K562 (cell line): ENCODE data around the gene FAM50A. TPM values are rescaled to one million over a fixed set of nuclear protein-coding genes. Genes with fewer than 3 reads are reported as not detected.
A peak's percentile ranks its signal among the peaks of the same experiment; 100 is the strongest.

Experiments used
- GABPB2 ChIP-seq: fragments of 250-450 bp; sonication (Bioruptor Pico); conservative IDR thresholded peaks from 2 replicates; pipeline ENCODE4 v1.5.1; 2021; ENCODE audit warnings: mild to moderate bottlenecking
- HDAC8 ChIP-seq: fragments of 450-650 bp; IDR thresholded peaks from 2 replicates; pipeline ENCODE4 v1.6.1; 2016; ENCODE audit warnings: mild to moderate bottlenecking, missing genetic modification characterization, moderate library complexity, missing compliant biosample characterization
- HEY1 ChIP-seq: fragments of 250-450 bp; sonication (Bioruptor Pico); IDR thresholded peaks from 2 replicates; pipeline ENCODE4 v1.5.0; 2020; ENCODE audit warnings: mild to moderate bottlenecking, moderate library complexity, borderline replicate concordance
- NFXL1 ChIP-seq: fragments of 450-650 bp; formaldehyde crosslinking; IDR thresholded peaks from 2 replicates; pipeline ENCODE4 v1.4.0; 2021; ENCODE audit warnings: mild to moderate bottlenecking
- NFYB ChIP-seq: IDR thresholded peaks from 2 replicates; pipeline ENCODE4 v1.6.1; 2011; ENCODE audit warnings: mild to moderate bottlenecking, moderate library complexity; ENCODE audit not compliant: insufficient read length; ENCODE audit errors: extremely low read depth
- PHF20 ChIP-seq: fragments of 450-650 bp; IDR thresholded peaks from 2 replicates; pipeline ENCODE4 v1.6.1; 2018; ENCODE audit not compliant: partially characterized antibody
- ZBED1 ChIP-seq: IDR thresholded peaks from 2 replicates; pipeline ENCODE4 v1.6.1; 2014
- polyA plus RNA-seq, 8 experiments: library from polyadenylated mRNA; depleted of rRNA in 4 of 8; stranded (reverse) in 5 of 8; unstranded in 3 of 8; fragments of >200 nt; fragmentation: Nextera tagmentation in 2 of 8; fragmentation: Illumina TruSeq in 1 of 8; extraction: Ambion mirVana in 2 of 8; extraction: Trizol in 1 of 8; gene quantifications; 2 replicates each; pipeline versions ENCODE4 v1.2.1 to v1.2.3, GENCODE V29; 2011 to 2014; ENCODE audit warnings: inconsistent platforms in 1 of 8, missing spikeins in 1 of 8
- total RNA-seq, 7 experiments: library from RNA; depleted of rRNA in 6 of 7; stranded (reverse); fragments of >200 nt in 6 of 7; fragmentation: Illumina TruSeq in 2 of 7; extraction: Trizol in 2 of 7; gene quantifications; 2 replicates each; pipeline versions ENCODE4 v1.2.1 to v1.2.3, GENCODE V29; 2011 to 2021; ENCODE audit warnings: low replicate concordance in 1 of 7
- TF ChIP-seq, protein P1 (sequence below): fragments of 250-450 bp; sonication (Bioruptor Pico); IDR thresholded peaks from 2 replicates; pipeline ENCODE4 v1.4.0; 2020; ENCODE audit warnings: mild to moderate bottlenecking, moderate library complexity
- TF ChIP-seq, protein P2 (sequence below): fragments of 250-450 bp; sonication (Bioruptor Pico); IDR thresholded peaks from 2 replicates; pipeline ENCODE4 v1.5.1; 2021; ENCODE audit warnings: mild to moderate bottlenecking
- TF ChIP-seq, protein P3 (sequence below): fragments of 450-650 bp; IDR thresholded peaks from 2 replicates; pipeline ENCODE4 v1.7.0; 2016; ENCODE audit warnings: borderline replicate concordance
- TF ChIP-seq, protein P4 (sequence below), 2 experiments: fragments of 450-650 bp in 1 of 2; IDR thresholded peaks; 2 replicates each; pipeline ENCODE4 v1.6.1; 2011 to 2017; ENCODE audit warnings: low read depth in 2 of 2, antibody characterized with exemption in 1 of 2, borderline replicate concordance in 1 of 2, low read length in 1 of 2, mild to moderate bottlenecking in 1 of 2, mixed read lengths in 1 of 2; ENCODE audit not compliant: control insufficient read depth in 1 of 2
- TF ChIP-seq, protein P5 (sequence below): sonication (generic); formaldehyde crosslinking; IDR thresholded peaks from 2 replicates; pipeline ENCODE4 v1.8.0; 2022; ENCODE audit warnings: missing genetic modification reagents, mild to moderate bottlenecking, moderate library complexity, borderline replicate concordance
- TF ChIP-seq, protein P6 (sequence below): fragments of 450-650 bp; formaldehyde crosslinking; IDR thresholded peaks from 2 replicates; pipeline ENCODE4 v1.4.0; 2022; ENCODE audit warnings: mild to moderate bottlenecking, moderate library complexity

The FAM50A gene
- total and polyA plus RNA-seq, 9 of the 15 experiments (the other 6 are each of a cell fraction or from before 2014, with no cell fraction given) = 4.4 to 114 (median 67.3) TPM

DNA sequence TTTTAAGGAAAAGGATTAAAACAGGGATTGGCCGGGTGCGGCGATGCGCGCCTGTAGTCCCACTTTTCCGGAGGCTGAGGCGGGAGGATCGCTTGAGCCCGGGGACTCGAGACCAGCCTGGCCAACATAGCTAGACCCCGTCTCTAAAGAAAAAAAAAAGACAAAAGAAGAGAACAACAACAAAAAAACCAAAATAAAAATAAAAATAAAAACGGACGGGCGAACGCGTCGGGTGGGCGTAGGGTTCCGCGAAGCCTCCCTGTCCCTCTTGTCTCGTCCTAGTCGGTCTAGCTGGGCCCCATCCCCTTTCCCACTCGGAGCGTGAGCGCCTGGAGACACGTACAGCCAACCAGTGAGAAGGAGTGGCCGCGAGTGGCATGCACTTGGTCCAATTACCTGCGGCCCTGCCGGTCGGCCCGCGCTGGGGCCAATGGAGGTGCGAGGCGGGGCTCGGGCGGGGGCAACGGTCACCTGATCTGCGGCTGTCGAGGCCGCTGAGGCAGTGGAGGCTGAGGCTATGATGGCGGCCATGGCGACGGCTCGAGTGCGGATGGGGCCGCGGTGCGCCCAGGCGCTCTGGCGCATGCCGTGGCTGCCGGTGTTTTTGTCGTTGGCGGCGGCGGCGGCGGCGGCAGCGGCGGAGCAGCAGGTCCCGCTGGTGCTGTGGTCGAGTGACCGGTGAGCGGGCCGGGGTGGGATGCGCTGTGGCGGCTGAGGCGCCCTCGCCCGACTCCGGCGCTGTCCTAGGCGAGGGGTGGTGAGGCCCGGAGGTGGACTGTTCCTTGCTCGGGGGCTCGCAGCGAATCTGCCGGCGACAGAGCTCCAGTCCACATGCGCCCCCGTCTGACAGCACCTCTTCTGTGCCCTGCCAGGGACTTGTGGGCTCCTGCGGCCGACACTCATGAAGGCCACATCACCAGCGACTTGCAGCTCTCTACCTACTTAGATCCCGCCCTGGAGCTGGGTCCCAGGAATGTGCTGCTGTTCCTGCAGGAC lies 15.5 kb upstream of the FAM50A start, which contains the start of gene ATP6AP1 (continued):
- TF ChIP-seq NFXL1 (CRISPR knock-in tag) = no peak
- TF ChIP-seq, protein P1, sequence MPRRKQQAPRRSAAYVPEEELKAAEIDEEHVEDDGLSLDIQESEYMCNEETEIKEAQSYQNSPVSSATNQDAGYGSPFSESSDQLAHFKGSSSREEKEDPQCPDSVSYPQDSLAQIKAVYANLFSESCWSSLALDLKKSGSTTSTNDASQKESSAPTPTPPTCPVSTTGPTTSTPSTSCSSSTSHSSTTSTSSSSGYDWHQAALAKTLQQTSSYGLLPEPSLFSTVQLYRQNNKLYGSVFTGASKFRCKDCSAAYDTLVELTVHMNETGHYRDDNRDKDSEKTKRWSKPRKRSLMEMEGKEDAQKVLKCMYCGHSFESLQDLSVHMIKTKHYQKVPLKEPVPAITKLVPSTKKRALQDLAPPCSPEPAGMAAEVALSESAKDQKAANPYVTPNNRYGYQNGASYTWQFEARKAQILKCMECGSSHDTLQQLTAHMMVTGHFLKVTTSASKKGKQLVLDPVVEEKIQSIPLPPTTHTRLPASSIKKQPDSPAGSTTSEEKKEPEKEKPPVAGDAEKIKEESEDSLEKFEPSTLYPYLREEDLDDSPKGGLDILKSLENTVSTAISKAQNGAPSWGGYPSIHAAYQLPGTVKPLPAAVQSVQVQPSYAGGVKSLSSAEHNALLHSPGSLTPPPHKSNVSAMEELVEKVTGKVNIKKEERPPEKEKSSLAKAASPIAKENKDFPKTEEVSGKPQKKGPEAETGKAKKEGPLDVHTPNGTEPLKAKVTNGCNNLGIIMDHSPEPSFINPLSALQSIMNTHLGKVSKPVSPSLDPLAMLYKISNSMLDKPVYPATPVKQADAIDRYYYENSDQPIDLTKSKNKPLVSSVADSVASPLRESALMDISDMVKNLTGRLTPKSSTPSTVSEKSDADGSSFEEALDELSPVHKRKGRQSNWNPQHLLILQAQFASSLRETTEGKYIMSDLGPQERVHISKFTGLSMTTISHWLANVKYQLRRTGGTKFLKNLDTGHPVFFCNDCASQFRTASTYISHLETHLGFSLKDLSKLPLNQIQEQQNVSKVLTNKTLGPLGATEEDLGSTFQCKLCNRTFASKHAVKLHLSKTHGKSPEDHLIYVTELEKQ (CRISPR knock-in tag) = no peak
- peak; percentile 65 for TF ChIP-seq PHF20
- peak; percentile 89 for TF ChIP-seq NFYB
- TF ChIP-seq, protein P2, sequence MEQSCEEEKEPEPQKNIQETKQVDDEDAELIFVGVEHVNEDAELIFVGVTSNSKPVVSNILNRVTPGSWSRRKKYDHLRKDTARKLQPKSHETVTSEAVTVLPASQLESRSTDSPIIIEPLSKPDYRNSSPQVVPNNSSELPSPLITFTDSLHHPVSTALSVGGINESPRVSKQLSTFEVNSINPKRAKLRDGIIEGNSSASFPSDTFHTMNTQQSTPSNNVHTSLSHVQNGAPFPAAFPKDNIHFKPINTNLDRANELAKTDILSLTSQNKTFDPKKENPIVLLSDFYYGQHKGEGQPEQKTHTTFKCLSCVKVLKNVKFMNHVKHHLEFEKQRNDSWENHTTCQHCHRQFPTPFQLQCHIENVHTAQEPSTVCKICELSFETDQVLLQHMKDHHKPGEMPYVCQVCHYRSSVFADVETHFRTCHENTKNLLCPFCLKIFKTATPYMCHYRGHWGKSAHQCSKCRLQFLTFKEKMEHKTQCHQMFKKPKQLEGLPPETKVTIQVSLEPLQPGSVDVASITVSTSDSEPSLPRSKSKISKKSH (CRISPR knock-in tag) = no peak
- TF ChIP-seq, protein P3, sequence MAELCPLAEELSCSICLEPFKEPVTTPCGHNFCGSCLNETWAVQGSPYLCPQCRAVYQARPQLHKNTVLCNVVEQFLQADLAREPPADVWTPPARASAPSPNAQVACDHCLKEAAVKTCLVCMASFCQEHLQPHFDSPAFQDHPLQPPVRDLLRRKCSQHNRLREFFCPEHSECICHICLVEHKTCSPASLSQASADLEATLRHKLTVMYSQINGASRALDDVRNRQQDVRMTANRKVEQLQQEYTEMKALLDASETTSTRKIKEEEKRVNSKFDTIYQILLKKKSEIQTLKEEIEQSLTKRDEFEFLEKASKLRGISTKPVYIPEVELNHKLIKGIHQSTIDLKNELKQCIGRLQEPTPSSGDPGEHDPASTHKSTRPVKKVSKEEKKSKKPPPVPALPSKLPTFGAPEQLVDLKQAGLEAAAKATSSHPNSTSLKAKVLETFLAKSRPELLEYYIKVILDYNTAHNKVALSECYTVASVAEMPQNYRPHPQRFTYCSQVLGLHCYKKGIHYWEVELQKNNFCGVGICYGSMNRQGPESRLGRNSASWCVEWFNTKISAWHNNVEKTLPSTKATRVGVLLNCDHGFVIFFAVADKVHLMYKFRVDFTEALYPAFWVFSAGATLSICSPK = no peak
- no peak for TF ChIP-seq GABPB2 (CRISPR knock-in tag)
- TF ChIP-seq, protein P4, sequence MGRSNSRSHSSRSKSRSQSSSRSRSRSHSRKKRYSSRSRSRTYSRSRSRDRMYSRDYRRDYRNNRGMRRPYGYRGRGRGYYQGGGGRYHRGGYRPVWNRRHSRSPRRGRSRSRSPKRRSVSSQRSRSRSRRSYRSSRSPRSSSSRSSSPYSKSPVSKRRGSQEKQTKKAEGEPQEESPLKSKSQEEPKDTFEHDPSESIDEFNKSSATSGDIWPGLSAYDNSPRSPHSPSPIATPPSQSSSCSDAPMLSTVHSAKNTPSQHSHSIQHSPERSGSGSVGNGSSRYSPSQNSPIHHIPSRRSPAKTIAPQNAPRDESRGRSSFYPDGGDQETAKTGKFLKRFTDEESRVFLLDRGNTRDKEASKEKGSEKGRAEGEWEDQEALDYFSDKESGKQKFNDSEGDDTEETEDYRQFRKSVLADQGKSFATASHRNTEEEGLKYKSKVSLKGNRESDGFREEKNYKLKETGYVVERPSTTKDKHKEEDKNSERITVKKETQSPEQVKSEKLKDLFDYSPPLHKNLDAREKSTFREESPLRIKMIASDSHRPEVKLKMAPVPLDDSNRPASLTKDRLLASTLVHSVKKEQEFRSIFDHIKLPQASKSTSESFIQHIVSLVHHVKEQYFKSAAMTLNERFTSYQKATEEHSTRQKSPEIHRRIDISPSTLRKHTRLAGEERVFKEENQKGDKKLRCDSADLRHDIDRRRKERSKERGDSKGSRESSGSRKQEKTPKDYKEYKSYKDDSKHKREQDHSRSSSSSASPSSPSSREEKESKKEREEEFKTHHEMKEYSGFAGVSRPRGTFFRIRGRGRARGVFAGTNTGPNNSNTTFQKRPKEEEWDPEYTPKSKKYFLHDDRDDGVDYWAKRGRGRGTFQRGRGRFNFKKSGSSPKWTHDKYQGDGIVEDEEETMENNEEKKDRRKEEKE (IDR thresholded peaks at IDR 0.05; ENCODE audit: borderline replicate concordance in 1 of 2, control insufficient read depth in 1 of 2, low read depth in 2 of 2, low read length in 1 of 2) = no peak
- TF ChIP-seq HEY1 (CRISPR knock-in tag) = no peak
- no peak for TF ChIP-seq HDAC8 (tag)
- no peak for TF ChIP-seq ZBED1
- TF ChIP-seq, protein P5, sequence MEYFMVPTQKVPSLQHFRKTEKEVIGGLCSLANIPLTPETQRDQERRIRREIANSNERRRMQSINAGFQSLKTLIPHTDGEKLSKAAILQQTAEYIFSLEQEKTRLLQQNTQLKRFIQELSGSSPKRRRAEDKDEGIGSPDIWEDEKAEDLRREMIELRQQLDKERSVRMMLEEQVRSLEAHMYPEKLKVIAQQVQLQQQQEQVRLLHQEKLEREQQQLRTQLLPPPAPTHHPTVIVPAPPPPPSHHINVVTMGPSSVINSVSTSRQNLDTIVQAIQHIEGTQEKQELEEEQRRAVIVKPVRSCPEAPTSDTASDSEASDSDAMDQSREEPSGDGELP (CRISPR knock-in tag) = peak; percentile 93
- TF ChIP-seq, protein P6, sequence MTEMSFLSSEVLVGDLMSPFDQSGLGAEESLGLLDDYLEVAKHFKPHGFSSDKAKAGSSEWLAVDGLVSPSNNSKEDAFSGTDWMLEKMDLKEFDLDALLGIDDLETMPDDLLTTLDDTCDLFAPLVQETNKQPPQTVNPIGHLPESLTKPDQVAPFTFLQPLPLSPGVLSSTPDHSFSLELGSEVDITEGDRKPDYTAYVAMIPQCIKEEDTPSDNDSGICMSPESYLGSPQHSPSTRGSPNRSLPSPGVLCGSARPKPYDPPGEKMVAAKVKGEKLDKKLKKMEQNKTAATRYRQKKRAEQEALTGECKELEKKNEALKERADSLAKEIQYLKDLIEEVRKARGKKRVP (CRISPR knock-in tag) = no peak
